Measurements from ENCODE around the gene CHAC1.

DNA sequence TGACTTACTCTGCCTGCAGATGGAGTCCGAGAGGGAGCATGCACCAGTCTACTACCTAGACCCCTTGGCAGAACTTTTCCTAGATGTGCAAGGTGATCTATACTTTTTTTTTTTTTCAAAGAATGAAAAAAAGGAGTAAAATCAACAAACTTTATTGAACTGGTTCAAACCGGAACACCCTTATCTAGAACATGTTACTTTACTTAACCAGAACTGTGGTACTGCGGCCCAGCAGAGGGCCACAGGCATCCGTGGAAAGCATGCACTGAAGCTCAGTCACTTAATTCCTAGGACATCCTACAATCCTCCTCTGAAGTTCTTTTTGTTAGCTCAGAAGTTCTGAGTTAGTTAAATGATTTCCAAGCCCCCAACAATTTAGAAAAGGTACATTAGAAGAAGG lies 21.6 kb downstream of the CHAC1 start:
- no peak for TF ChIP-seq POLR2A (IDR thresholded peaks at IDR 0.05)
- TF ChIP-seq, protein P1, sequence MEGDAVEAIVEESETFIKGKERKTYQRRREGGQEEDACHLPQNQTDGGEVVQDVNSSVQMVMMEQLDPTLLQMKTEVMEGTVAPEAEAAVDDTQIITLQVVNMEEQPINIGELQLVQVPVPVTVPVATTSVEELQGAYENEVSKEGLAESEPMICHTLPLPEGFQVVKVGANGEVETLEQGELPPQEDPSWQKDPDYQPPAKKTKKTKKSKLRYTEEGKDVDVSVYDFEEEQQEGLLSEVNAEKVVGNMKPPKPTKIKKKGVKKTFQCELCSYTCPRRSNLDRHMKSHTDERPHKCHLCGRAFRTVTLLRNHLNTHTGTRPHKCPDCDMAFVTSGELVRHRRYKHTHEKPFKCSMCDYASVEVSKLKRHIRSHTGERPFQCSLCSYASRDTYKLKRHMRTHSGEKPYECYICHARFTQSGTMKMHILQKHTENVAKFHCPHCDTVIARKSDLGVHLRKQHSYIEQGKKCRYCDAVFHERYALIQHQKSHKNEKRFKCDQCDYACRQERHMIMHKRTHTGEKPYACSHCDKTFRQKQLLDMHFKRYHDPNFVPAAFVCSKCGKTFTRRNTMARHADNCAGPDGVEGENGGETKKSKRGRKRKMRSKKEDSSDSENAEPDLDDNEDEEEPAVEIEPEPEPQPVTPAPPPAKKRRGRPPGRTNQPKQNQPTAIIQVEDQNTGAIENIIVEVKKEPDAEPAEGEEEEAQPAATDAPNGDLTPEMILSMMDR (IDR thresholded peaks at IDR 0.05), result no peak

Data from breast epithelium (tissue), 3 donors.